Measurements from ENCODE around the gene ABHD2. TPM values are rescaled to one million over a fixed set of nuclear protein-coding genes. Genes with fewer than 3 reads are reported as not detected.
"Not testable (repeated sequence)": the region's sequence is repeated elsewhere in the genome, so short reads cannot be mapped to it uniquely, and the experiment has no call there.

ABHD2 gene, protein sequence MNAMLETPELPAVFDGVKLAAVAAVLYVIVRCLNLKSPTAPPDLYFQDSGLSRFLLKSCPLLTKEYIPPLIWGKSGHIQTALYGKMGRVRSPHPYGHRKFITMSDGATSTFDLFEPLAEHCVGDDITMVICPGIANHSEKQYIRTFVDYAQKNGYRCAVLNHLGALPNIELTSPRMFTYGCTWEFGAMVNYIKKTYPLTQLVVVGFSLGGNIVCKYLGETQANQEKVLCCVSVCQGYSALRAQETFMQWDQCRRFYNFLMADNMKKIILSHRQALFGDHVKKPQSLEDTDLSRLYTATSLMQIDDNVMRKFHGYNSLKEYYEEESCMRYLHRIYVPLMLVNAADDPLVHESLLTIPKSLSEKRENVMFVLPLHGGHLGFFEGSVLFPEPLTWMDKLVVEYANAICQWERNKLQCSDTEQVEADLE
- 100 to 1,000 TPM; 100 to 112 TPM for total RNA-seq
- long read RNA-seq, full-length matches to known transcripts, result 20 of 38 reads
- long read RNA-seq, partial matches to known transcripts, result 4 of 38 reads
- long read RNA-seq, other reads (novel, unspliced or antisense), result 14 of 38 reads

DNA sequence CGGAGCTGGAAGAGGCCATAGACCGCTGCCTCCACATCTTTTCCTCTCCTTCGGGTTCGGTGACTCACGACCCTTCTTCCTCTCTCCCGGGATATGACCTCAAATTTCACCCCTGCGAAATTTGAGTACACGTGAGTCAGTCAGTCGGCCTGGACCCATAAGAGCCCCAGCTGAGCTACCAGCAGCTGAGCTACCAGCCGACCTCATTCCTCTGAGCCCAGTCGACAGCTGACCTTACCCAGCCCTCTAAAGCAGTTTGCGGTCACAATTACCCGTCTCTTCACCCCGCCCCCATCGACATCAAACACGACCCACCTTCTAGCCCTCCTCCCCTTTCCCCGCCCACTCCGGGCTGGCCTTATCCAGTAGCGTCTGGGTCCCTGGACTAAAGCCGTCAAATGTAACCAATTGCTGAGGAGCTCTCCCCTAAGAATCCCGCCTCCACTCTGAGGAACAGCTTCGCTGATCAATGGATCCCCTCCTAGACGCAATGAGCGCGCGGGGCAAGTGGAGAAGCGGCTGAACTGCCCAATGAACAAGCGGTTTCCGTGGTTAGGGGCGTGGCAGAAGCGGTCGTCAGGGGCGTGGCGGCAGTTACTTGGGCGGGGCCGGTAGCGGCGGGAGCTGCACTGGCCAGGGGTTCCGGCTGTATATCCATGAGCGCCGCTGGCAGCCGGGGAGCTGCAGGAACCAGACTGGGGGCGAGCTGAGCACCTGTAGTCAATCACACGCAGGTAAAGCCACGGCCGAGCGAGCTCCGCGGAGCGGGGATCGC, at the start of gene ABHD2:
Gene ABHD2 (plus strand): TSS at position 627 of the 775 bp plus-strand sequence. CDS start 27,872 bp downstream, outside the sequence.
- ATAC-seq, result peak; percentile 91
- peak; percentile 100 for DNase-seq
- intact Hi-C loops (cut with DNase I, micrococcal nuclease), result no loop called here

DNA sequence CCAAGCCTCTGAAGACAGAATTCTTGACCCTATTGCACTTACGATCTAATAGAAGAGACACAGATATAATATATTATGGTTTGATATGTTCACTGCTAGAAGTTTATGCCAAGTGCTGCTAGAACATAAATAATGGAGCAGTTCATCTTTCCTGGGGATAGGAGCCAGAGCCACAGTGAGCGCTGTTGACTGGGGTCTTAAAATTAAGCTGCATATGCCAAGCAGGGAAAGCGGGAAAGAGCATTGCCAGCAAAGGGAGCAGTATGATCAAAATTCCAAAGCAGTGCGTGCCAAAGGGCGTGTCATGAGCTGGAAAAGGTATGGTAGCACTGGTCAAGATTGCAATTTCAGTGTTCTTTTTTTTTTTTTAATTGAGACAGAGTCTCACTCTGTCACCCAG, 49.1 kb upstream of the ABHD2 start:
- no peak for ATAC-seq
- no peak for DNase-seq
- intact Hi-C loops (cut with DNase I, micrococcal nuclease), result no loop called here

DNA sequence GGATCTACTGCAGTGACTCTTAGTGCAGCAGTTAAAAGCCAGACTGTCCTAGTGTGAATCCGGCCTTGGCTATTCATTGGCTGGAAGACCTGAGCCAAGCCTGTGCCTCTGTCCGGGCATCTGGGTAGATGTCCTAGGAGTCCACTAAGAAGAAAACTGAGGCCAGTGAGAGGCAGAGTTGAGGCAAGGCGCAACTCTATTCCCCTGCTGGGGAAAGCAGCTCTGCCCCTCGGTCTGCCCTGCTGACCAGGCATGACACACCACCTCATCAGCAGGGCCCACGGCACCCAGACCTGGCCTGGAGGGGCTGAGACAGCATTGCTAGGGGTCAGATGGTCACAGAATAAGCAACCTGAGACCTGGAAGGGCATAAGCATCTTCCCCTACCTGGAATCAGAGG, 46.7 kb upstream of the ABHD2 start:
- intact Hi-C loops (cut with DNase I, micrococcal nuclease), result no loop called here
- DNase-seq (no peak), ATAC-seq (no peak)

DNA sequence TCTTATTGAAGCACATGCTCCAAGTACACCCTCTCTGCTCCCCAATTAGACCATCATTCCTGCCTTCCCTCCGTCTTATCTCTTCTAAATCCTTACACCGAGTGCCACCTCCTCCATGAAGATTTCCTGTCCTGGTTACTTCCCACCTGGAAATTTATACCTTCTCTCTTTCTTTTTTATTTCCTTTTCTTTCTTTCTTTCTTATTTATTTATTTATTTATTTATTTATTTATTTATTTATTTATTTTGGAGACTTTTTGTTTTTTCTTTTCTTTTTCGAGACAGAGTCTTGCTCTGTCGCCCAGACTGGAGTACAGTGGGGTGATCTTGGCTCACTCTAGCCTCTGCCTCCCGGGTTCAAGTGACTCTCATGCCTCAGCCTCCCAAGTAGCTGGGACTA, 45.9 kb upstream of the ABHD2 start:
- DNase-seq (no peak), ATAC-seq (no peak)
- intact Hi-C loops (cut with DNase I, micrococcal nuclease), result no loop called here

DNA sequence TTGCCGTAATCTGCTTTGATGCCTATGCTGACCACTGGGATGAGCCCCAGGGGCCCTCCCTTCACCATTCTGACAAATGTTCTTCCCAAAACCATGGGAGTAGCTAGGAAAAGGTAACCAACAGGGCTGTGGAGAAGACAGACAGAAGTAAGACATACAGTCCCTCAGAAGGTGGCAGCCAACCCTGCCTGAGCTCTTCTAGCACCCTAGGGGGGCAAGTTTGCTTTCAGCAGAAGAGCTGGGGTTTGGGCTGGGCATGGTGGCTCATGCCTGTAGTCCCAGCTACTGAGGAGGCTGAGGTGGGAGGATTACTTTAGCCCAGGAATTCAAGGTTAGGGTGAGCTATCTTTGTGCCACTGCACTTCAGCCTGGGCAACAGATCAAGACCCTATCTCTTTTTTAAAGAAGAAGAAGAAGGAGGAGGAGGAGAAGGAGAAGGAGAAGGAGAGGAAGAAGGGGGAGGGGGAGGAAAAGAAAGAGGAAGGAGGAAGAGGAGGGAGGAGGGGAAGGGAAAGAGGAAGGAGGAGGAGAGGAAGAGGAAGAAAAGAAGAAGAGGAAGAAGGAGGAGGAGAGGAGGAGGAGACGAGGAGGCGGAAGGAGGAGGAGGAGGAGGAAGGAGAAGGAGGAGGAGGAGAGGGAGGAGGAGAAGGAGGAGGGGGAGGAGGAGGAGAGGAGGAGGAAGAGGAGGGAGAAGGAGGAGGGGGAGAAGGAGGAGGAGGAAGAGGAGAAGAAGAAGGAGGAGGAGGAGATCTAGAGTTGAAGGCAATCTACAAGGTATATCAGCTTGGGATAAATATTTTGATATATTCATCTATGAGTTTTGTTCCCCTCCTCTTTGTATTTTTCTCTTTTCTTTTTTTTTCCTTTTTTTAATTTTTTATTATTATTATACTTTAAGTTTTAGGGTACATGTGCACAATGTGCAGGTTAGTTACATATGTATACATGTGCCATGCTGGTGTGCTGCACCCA, 44.9 kb upstream of the ABHD2 start:
- no peak for DNase-seq
- ATAC-seq, result no peak
- intact Hi-C loops (cut with DNase I, micrococcal nuclease), result no loop called here

DNA sequence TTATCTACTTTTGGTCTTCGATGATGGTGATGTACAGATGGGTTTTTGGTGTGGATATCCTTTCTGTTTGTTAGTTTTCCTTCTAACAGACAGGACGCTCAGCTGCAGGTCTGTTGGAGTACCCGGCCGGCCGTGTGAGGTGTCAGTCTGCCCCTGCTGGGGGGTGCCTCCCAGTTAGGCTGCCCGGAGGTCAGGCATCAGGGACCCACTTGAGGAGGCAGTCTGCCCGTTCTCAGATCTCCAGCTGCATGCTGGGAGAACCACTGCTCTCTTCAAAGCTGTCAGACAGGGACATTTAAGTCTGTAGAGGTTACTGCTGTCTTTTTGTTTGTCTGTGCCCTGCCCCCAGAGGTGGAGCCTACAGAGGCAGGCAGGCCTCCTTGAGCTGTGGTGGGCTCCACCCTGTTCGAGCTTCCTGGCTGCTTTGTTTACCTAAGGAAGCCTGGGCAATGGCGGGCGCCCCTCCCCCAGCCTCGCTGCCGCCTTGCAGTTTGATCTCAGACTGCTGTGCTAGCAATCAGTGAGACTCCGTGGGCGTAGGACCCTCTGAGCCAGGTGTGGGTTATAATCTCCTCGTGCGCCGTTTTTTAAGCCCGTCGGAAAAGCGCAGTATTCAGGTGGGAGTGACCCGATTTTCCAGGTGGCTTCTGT, 39.1 kb upstream of the ABHD2 start:
- DNase-seq; intact Hi-C loops (cut with DNase I, micrococcal nuclease); ATAC-seq: not testable (repeated sequence)

DNA sequence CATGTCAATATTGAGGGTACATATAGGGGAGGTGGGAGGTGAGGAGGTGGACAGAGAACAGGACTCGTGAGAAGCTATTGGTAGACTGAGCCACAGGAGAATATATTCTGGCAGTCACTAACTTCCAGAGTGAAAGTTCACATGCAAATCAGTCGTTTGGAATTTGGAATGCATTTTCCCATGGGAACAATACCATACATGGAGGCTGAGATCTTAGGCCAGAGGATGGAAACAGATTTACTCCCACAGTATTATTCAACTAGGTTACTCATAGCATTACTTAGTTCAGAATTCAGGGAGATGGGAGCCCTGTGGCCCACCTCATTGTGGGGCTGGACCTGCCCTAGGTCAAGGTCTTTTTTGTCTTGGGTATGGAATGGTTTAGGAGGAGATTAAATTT, 36.4 kb upstream of the ABHD2 start:
- intact Hi-C loops (cut with DNase I, micrococcal nuclease), result loop anchor here (10.0 kb wide), 2 partner anchors 83 to 133 kb away; no protein-coding TSS in a partner anchor
- DNase-seq, result no peak
- ATAC-seq, result no peak

DNA sequence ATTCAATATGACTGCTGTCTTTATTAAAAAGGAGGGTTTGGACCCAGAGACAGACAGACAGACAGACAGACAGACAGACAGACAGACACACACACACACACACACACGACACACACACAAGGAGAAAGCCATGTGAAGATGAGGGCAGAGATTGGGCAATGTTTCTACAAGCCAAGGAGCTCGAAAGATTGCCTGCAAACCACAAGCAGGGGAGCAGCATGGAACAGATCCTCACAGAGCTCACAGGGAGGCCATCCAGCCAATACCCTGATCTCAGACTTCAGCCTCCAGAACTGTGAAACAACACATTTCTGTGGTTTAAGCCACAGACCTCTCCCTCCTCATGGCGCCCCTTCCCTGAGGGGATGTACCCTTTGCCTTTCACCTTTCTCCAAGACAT, 35.8 kb upstream of the ABHD2 start:
- intact Hi-C loops (cut with DNase I, micrococcal nuclease), result loop anchor here (10.0 kb wide), 2 partner anchors 82 to 132 kb away; no protein-coding TSS in a partner anchor
- DNase-seq (no peak), ATAC-seq (no peak)

DNA sequence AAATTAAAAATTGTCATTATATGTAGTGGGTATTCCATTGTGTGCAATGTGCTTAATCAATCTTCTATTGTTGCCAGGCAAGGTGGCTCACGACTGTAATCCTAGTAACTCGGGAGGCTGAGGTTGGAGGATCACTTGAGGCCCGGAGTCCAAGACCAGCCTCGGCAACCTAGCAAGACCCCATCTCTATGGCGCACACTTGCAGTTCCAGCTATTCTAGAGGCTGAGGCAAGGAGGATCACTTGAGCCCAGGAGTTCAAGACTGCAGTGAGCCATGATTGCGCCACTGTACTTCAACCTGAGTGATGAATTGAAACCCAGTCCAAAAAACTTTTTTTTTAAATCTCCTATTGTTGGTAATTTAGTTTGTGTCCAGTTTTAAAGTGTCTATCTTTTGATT, 33.4 kb upstream of the ABHD2 start:
- ATAC-seq, result no peak
- intact Hi-C loops (cut with DNase I, micrococcal nuclease), result loop anchor here (10.0 kb wide), 2 partner anchors 80 to 130 kb away; no protein-coding TSS in a partner anchor

DNA sequence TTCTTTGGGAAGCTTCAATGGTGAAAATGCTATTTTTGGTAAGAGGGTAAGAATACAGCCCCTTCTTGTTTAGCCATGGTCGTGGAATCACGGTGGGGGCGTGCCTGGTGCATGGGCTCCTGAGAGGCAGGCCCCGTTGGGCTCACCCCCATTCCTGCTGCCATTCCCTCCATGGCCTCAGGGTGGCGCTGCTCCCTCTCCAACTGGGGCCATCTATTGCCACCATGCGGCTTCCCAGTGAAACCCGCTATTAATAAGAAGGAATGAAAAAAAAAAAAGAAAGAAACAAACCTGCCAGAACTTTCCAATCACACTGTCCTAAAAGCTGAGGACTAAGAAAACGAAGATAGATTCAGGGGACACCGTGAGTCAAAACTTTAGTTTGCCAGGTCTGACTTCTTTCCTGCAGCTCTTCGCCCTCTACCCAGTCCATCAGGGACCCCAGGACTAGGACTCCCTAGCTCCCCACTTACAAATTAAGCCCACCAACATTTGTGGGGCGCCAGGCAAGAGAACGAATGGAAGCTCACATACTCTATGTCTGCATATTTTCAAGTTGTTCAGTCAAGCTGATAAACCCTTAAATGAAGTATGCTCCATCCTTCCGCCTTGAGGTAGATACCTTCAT, 30.6 kb upstream of the ABHD2 start:
- ATAC-seq (peak; percentile 88), DNase-seq (peak; percentile 61 to 83)
- intact Hi-C loops (cut with DNase I, micrococcal nuclease), result loop anchor here (2.0 to 10.0 kb wide), 3 partner anchors 77 to 127 kb away; no protein-coding TSS in a partner anchor

More for the DNA sequence above, 33.4 kb upstream of the ABHD2 start:
- DNase-seq, result no peak

DNA sequence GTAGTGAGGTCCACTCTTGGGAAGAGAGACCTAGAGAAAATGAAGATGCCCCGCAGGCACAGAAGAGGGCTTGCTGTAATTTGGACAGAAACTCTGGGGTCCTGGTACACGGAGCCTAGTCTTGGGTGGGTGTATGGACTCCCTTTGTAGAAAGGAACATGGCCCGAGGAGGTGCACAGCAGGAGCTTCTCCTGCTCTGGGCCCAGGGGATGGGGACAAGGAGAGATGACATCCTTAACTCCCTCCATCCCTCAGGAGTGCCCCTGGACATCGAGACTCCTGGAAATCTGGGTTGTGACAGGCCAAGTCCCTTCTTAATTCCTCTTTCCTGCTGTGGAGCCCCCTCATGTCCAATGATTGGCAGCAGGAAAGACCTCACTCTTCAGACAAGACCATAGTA, 29.9 kb upstream of the ABHD2 start:
- ATAC-seq, result no peak
- intact Hi-C loops (cut with DNase I, micrococcal nuclease), result loop anchor here (10.0 kb wide), 2 partner anchors 76 to 126 kb away; no protein-coding TSS in a partner anchor
- DNase-seq, result no peak

DNA sequence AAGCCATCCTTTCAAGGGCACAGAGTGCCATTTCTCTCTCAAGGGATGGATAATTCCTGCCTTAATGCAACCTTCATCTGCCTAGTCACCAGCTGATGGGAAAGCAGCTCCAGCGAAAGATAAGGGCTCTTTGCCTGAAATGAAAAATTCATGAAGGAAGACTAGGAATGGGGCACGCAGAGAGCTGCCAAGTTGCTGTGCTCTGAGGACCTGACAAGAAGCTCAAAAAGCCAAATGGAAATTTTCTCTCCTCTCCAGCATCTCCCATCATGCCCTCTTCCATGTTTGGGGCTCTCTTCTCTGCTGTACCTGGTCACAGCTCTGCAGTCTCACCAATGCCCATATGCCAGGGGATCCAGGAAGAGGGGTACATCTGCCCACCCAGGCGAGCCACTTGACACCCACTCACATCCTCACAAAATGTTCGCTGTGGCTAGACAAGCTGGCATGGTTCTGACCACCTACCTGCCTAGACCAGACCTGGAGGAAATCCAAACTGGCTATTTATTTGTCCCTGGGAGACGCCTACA, 29.3 kb upstream of the ABHD2 start:
- DNase-seq, result no peak
- intact Hi-C loops (cut with DNase I, micrococcal nuclease), result loop anchor here (10.0 kb wide), 2 partner anchors 76 to 126 kb away; no protein-coding TSS in a partner anchor
- peak; percentile 47 for ATAC-seq

DNA sequence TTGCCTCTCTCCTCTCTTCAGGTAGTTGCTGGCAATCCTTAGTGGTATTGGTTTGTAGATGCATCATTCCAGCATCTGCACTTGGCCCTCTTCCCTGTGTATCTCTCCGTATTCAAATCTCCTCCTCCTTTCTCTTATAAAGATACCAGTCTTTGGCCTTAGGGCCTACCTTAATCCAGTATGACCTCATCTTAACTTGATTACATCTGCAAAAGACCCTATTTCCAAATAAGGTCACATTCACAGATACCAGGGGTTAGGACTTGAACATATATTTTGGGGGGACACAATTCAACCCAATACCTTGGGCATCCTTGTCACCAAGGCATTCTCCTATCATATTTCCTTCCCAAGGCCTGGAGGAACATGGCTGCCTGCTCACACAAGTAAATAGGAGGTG, 22.0 kb upstream of the ABHD2 start:
- ATAC-seq (no peak), DNase-seq (no peak)
- intact Hi-C loops (cut with DNase I, micrococcal nuclease), result no loop called here

DNA sequence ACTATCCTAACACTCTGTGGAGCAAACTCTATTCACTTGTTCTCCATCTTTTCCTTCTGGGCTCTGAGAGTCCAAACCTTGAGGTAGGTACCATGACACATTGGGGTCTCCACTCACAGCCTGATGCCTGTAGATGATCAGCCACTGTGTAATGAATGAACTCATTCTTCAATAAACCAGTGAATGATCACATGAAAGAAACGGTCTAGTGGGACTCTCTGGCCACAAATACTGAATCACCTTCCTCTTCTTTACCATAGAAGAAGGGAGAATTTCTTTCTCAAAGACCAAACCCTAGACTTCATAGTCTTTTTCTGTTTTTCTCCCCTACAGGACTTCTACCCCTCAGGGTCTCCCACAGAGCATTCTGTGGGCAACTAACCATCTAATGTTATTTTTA, 20.5 kb upstream of the ABHD2 start:
- intact Hi-C loops (cut with DNase I, micrococcal nuclease), result no loop called here
- ATAC-seq, result no peak
- DNase-seq, result no peak

DNA sequence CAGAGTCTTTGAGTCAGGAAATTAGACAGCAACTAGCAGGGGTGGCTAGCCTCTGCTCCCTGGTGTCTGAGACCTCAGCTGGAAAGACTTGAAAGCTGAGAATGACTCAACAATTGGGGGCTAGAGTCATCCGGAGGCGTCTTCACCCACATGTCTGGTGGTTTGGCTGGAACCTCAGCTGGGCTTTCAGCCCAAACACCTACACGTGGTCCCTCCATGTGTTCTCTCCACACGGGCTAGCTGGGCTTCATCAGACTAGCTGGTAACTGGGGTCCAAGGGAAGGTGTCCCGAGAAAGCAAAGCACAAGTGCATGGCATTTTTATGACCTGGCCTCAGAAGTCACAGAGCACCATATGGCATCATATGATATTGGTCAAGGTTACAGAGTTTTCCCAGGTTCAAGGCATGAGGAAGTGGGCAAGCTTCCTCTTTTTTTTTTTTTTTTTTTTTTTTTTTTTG, 19.9 kb upstream of the ABHD2 start:
- ATAC-seq (no peak), DNase-seq (no peak)
- intact Hi-C loops (cut with DNase I, micrococcal nuclease), result no loop called here

DNA sequence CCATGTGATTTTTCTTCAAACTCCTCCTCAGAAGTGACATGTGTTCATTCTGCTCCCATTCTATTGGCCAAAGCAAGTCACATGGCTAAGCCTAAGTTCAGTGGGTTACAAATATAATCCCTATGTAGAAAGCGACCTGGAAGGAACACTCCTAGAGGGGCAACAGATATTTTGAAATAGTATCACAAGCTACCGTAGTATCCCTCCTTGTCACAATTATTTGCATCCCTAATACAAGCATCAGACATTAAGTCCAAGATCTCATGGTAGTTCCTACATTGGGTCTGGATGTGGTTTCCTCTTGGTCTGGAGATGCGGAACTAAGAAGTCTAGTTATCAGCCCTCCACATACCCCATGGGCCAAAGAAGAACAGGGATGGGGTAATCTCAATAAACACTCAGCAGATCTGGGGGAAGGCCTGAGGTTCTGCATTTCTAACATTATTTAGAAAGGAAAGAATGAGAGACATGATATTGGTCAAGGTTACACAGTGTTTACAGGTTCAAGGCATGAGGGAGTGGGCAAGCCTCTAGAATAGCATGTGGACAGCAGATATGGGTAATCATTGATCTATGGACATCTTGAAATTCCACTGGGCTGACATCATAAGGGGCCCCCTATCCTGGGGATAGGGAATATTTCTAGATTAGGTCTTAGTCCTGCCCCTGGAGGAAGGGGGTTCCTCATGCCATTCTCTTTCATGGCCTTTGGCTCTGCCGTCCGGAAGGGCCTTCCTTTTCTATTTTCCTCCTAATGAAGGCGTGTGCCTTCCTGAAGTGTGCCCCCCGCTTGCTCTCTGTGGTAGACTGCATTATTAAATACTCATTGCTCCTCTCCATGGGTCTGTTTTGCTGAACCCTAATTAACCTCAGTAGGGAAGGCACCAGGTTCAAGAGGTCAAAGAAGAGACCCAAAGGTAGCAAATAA, 17.8 kb upstream of the ABHD2 start:
- ATAC-seq (no peak), DNase-seq (no peak)
- intact Hi-C loops (cut with DNase I, micrococcal nuclease), result no loop called here

Measured in left colon (tissue), 2 donors.